RPMI8226 (cell line): ENCODE results near the gene ARMCX1.
A peak's percentile ranks its signal among the peaks of the same experiment; 100 is the strongest.
"Not testable (repeated sequence)": the region's sequence is repeated elsewhere in the genome, so short reads cannot be mapped to it uniquely, and the experiment has no call there.

ENCODE experiments used
- DNase-seq: peaks from one replicate; pipeline ENCODE4 v3.0.0-alpha.2; 2015

ARMCX1 gene

DNA sequence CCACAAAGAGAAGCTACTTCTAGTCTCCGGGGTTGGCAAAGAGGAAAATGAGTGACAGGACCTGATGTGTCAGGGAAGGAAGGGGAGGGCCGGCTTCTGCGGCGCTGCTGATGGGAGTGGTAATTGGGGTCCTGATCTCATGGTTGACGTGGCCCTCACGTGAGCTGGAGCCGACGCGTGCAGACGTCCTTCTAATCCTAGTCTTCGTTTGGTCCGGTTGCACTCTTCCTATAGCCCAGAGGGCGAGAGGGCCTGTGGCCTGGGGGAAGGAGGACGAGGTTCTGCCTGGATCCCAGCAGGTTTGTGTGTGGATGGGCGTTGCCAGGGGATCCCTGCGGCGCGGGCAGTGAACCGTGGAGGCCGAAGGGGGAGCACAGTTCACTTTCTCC is at the start of gene ARMCX1:
TSS of gene ARMCX1 (plus strand) at position 186 of the 389 bp plus-strand sequence. CDS start 2,384 bp downstream, outside the sequence.
- DNase-seq = no peak

DNA sequence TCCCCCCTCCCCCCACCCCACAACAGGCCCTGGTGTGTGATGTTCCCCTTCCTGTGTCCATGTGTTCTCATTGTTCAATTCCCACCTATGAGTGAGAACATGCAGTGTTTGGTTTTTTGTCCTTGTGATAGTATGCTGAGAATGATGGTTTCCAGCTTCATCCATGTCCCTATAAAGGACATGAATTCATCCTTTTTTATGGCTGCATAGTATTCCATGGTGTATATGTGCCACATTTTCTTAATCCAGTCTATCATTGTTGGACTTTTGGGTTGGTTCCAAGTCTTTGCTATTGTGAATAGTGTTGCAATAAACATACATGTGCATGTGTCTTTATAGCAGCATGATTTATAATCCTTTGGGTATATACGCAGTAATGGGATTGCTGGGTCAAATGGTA is 47.4 kb upstream of the ARMCX1 start:
- not testable (repeated sequence) for DNase-seq

DNA sequence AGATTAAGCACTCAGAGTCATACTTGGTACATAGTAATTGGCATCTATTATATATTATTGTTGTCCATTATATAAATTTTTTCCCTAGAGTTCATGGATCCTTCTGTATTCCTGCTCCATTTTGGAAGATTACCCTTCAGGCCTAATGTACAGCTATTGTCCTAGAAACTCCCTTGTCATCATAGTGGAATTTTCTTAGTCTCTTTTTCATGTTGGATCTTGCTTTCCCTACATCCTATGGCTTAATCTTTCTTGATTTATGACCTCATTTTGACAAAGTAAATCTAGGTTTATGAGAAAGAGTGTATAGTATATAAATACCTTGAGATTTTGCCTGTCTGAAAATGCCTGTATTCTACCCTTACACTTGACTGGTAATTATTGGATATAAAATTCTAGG is 43.0 kb upstream of the ARMCX1 start:
- no peak for DNase-seq

DNA sequence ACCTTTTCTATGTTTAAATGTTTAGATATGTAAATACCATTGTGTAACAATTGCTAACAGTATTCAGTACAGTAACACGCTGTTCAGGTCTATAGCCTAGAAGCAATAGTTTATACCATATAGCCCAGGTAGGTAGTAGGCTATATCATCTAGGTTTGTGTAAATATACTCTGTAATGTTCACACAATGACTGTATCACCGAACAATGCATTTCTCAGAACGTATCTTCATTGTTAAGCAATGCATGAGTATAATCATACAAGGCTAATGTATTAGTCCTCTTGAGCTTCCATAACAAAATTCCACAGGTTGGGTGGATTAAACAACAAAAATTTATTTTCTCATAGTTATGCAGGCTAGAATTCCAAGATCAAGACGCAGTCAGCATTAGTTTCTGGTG is 42.4 kb upstream of the ARMCX1 start:
- DNase-seq = no peak

DNA sequence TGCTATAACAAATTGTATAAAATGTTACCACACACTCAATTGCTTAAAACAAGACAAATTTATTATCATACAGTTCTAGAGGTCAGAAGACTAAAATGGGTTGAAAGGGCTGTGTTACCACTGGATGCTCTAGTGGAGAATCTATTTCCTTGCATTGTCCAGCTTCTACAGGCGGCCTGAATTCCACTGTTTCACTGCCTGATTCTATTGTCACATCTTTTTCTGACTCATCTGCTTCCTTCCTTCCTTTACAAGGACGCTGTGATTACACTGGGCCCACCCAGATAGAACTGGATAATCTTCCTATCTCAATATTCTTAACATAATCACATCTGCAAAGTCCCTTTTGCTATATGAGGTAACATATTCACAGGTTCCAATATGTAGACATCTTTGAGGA is 19.4 kb upstream of the ARMCX1 start:
- DNase-seq = no peak

DNA sequence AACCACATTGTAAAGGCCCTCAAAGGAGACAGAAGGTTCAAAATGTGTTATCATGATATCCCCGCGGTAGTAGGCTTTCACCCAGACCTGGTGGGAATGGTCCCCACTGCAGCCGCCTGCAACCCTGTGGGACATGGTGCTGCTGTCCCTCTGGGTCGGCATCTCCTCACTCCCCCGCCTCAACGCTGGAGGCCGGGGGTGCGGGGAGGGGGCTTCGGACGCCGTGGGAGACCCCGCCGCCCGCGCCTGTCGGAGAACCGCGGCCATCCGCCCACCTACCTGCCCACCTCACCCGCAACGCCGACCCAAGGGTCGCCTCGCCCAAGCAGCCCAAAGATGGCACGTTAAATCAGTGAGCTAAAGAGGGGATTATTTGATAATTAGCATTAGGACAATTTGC is 11.2 kb upstream of the ARMCX1 start:
- no peak for DNase-seq

DNA sequence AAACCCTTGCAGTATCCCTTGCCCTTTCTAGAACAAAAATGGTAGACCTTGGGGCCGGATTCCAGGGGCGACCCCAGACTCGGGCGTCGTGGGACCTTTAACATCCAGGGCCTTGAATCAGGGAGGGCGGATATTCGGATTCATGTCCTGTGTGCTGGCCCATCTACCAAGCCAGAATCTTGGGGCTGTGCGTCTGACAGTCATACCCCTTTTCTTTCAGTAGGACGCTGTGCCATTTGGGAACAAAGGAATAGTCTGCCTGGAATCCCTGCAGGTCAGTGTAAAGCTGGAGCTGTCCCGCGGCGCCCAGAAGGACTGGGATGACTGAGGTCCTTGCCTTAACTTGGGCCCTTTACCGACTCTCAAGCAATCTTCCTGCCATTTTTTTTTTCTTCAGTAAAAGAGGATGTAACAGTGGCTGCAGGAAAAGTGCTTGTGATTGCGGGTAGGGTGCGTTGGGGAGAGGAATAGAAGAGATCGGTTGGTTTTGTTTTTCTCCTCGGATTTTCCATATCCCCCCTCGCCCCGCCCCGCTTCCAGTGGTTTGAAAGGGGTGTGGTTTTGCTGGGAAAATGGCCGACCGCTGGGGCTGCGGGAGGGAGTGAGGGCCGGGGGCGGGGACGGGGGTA is 518 bp downstream of the ARMCX1 start:
- DNase-seq = no peak

DNA sequence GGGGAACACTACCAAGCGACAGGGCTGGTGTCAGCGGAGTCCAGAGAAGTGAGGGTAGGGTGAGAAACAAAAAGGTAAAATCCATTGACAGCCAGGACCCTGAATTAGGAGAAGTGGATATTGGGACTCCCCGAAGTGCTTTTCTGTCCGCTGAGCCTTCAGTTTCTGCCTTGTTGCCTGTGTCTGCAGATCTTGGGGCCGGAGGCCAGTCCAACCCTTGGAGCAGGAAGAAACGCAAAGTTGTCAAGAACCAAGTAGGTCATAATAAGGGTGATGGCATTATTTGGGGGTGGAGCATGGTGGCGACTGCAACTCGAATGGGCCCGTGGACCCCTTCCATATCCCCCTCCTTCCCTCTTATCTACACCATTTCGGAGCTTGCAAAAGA is 1.0 kb downstream of the ARMCX1 start:
- no peak for DNase-seq

DNA sequence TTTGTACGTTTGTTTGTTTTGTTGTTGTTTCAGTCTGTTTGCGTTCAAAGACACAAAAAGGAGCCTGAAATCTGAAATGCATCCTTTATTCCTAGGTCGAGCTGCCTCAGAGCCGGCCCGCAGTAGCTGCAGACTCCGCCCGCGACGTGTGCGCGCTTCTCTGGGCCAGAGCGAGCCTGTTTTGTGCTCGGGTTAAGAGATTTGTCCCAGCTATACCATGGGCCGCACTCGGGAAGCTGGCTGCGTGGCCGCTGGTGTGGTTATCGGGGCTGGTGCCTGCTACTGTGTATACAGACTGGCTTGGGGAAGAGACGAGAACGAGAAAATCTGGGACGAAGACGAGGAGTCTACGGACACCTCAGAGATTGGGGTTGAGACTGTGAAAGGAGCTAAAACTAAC is 2.4 kb downstream of the ARMCX1 start:
- no peak for DNase-seq

DNA sequence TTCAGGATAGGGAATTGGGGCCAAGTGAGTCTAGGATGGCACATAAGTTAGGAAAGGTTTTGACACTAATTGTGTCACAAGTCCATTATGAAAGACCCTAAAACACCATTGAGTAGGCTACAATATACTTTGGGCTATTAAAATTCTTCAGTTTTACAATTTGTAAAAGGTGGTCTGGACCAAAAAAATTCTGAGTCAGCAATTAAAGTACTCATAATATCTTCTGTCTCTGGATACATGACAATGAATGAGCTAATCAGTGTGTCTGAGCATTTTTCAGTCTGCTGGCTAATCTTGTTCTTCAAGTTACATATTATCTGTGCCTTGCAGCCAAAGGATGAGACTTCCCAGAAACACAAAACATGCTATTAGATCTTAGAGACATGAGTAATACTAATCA is 14.3 kb downstream of the ARMCX1 start:
- DNase-seq = no peak

DNA sequence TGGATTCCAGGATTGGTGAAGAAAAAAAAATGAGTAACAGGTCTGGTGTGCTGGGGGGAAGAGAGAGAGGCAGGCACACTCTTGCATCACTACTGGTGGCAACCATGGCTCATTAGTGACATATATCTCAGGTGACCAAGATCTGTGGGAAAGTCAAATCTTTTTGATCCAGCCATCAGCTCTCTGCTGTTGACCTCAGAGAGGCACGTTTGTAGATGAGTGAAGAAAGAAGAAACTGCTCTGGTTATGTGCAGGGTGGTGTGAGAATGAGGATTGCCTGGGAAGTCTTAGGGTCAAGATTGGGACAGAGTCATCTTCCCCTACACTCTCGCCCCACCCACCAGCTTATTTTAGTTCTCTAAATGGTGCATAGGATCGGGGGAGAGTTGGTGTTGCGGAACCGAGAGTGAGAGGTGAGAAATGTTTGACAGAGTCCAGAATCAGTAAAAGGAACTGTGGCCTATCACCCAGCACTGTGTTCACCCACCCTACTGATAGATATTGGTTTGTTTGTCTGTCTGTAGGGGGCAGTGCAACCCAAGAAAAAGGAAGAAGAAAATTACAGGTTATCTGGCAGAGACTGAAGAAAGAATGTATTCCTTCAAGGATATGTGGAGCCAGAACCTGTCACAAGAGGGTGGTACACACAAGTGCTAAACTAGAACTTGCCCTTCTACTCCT is 45.5 kb downstream of the ARMCX1 start:
- peak; percentile 42 for DNase-seq

DNA sequence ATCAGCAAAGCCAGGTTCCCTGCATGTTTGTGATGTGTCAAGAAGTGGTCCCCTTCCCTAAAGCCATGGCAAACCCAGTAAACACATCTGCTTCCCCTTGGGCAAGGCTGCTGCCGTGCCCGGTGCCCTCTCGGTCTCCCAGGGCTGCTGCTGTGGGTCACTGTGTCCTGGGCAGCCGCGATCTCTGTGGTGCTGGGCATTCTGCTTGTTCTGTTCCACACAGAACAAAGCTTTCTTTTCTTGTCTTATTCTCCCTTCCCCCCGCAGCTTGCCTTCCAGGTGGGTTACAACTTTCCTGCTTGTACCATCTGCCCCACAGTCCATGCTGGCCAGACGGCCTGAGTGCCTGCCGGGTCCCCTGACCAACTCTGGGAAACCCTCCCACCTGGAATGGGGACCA is 49.2 kb downstream of the ARMCX1 start:
- DNase-seq = not testable (repeated sequence)

DNA sequence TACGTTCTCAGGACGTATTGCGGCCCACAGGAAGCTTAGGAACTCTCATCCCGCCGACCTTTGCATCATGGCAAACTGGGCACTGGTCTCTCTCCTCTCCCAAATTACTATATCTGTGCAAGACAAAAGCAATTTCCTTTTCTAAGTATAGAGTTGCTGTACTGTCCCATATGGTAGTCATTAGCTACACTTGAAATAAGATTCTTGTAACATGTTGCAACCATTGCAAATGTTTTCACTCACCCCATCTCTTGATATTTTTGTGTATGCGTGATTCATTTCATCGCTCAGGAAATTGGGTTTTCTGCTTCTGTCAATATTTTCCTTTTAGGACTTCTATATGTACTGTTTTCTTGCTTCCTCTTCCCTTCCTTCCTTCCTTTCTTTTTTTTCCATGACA is 51.7 kb downstream of the ARMCX1 start:
- DNase-seq = no peak
